ENCODE results near the gene TBK1.

The TBK1 gene

GRCh38 chr12:64451687-64452558 lies at the start of gene TBK1:
Gene TBK1 (plus strand): TSS chr12:64452120. CDS start chr12:64455871, 3,751 bp downstream.
- DNase-seq (ENCODE audit: low spot score) = peak; percentile 91

- DNase-seq (ENCODE audit: low spot score) = no peak
Observed at GRCh38 chr12:64402181-64402580, 49.7 kb upstream of the TBK1 start.

GRCh38 chr12:64403707-64404469 lies 48.0 kb upstream of the TBK1 start, which contains the start of gene XPOT:
Gene XPOT (plus strand): TSS chr12:64404392. CDS start chr12:64410036, 5,644 bp downstream.
- peak; percentile 99 for DNase-seq (ENCODE audit: low spot score)

- DNase-seq (ENCODE audit: low spot score) = peak; percentile 74
Observed at GRCh38 chr12:64404470-64405256, 47.3 kb upstream of the TBK1 start.

GRCh38 chr12:64407342-64408223 lies 44.3 kb upstream of the TBK1 start:
- no peak for DNase-seq (ENCODE audit: low spot score)

- no peak for DNase-seq (ENCODE audit: low spot score)
Observed at GRCh38 chr12:64411427-64411826, 40.5 kb upstream of the TBK1 start.

- no peak for DNase-seq (ENCODE audit: low spot score)
Observed at GRCh38 chr12:64412459-64412858, 39.5 kb upstream of the TBK1 start.

- DNase-seq (ENCODE audit: low spot score) = no peak
Observed at GRCh38 chr12:64413884-64414283, 38.0 kb upstream of the TBK1 start.

GRCh38 chr12:64418209-64418608 lies 33.7 kb upstream of the TBK1 start:
- no peak for DNase-seq (ENCODE audit: low spot score)

GRCh38 chr12:64419696-64420095 lies 32.2 kb upstream of the TBK1 start:
- DNase-seq (ENCODE audit: low spot score) = no peak

GRCh38 chr12:64427988-64428387 lies 23.9 kb upstream of the TBK1 start:
- DNase-seq (ENCODE audit: low spot score) = no peak

GRCh38 chr12:64428956-64429355 lies 23.0 kb upstream of the TBK1 start:
- DNase-seq (ENCODE audit: low spot score) = no peak

- no peak for DNase-seq (ENCODE audit: low spot score)
Observed at GRCh38 chr12:64430886-64431285, 21.0 kb upstream of the TBK1 start.

- no peak for DNase-seq (ENCODE audit: low spot score)
Observed at GRCh38 chr12:64431791-64432190, 20.1 kb upstream of the TBK1 start.

- no peak for DNase-seq (ENCODE audit: low spot score)
Observed at GRCh38 chr12:64433915-64434314, 18.0 kb upstream of the TBK1 start.

- no peak for DNase-seq (ENCODE audit: low spot score)
Observed at GRCh38 chr12:64440100-64440499, 11.8 kb upstream of the TBK1 start.

GRCh38 chr12:64445490-64445889 lies 6.4 kb upstream of the TBK1 start:
- no peak for DNase-seq (ENCODE audit: low spot score)

GRCh38 chr12:64446295-64446694 lies 5.6 kb upstream of the TBK1 start:
- DNase-seq (ENCODE audit: low spot score) = no peak

GRCh38 chr12:64450057-64450640 lies 1.8 kb upstream of the TBK1 start:
- no peak for DNase-seq (ENCODE audit: low spot score)

GRCh38 chr12:64450711-64451486 lies 1.0 kb upstream of the TBK1 start:
- peak; percentile 45 for DNase-seq (ENCODE audit: low spot score)
